ENCODE data around the gene ARHGAP24.
"Not testable (repeated sequence)": the region's sequence is repeated elsewhere in the genome, so short reads cannot be mapped to it uniquely, and the experiment has no call there.

ARHGAP24 gene

GRCh38 chr4:85821688-85822455 lies 346.9 kb downstream of the ARHGAP24 start:
- DNase-seq (ENCODE audit: low read depth): no peak
- no peak overlapping the region for H3K4me3 ChIP-seq (ENCODE audit: low read depth, low read length)

DNA sequence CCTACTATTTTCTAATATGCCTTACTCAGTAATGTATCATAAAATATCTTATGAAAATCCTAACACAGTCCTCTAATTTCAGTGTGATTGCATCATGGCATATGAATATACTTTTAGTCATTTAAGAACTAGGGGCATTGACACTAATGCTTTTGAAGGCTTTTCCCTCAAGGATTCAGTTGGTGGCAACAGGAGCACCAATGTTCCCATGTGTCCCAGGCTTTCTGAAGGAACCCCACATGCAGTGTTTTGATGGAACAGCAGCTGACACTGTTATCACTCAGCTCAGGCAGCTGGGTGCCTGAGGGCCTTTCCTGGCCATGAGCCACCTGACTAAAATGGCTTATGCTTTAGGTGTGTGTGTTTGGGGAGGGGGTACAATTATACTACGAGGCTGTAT lies 348.3 kb downstream of the ARHGAP24 start:
- H3K4me3 ChIP-seq (ENCODE audit: low read depth, low read length): no peak overlapping the region
- no peak for DNase-seq (ENCODE audit: low read depth)

GRCh38 chr4:85824166-85824945 lies 349.4 kb downstream of the ARHGAP24 start:
- DNase-seq (ENCODE audit: low read depth): no peak
- no peak overlapping the region for H3K4me3 ChIP-seq (ENCODE audit: low read depth, low read length)

DNA sequence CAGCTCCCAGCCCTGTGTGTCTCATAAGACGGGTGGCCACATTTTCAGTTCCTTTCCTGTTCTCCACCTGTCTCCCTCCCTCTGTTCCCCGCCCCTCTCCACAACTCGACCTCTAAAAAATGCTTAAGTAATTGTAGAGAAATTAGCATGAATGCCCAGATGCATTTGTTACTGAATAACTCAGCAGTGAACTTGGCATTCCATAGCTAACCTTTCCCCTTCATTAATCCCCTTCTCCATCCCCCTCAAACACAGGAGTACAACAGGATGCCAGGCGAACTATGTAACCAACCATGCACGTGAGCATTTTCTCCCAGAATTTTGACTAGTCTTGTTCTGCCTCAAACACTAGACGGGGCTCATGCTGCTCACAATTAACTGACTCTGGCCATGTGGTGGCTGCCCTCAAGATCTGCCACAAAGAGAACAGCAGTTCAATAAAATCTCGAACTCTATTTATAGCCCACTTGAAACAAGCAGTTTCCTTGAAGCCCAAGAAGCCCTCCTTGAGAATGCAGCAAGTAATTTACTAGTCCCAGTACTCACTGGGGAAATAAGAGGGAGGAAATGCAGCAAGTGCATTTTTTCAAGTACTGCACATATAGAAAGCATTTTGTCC lies 351.2 kb downstream of the ARHGAP24 start:
- no peak for DNase-seq (ENCODE audit: low read depth)
- no peak overlapping the region for H3K4me3 ChIP-seq (ENCODE audit: low read depth, low read length)

DNA sequence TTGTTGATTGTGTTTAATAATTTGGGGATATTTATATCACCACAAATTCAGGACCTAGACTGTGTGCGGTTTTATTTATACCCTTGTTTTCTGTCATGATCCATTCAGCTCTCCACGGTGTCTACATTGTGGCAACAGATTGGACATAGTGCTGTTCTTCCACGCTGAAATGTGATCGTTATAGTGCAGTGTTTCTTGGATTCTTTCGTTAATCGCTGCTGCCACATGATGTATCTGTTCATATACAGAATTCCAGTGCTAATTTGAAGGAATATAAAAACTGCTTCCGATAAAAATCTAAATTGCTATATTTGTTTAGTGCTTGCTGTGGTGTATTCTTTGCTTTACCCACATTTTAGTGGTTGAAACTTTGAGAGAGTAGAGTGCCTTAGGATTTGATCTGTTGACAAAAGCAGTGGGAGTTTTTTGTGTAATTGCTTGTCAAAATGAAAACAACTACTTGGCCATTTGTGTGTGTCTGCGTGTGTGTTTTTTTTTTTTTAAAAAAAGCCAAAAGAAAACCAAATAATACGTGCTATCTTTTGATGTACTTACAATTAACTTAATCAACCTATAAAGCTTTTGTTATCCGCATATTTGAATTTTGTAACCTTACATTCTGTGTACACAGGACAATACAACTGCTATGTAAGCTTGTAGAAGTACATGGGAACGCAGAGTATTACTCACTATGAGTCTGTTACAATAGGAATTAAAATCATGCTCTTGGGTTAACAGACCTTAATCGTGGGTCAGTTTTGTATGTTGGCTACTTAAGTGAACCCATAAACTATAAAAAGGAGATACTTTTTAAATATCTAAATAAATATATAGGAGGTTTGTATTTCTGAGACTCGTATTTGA lies 353.3 kb downstream of the ARHGAP24 start:
- H3K4me3 ChIP-seq (ENCODE audit: low read depth, low read length): peak overlapping the region; percentile 36
- no peak for DNase-seq (ENCODE audit: low read depth)

- no peak overlapping the region for H3K4me3 ChIP-seq (ENCODE audit: low read depth, low read length)
- DNase-seq (ENCODE audit: low read depth): no peak
Observed at GRCh38 chr4:85829276-85830051, 354.5 kb downstream of the ARHGAP24 start.

DNA sequence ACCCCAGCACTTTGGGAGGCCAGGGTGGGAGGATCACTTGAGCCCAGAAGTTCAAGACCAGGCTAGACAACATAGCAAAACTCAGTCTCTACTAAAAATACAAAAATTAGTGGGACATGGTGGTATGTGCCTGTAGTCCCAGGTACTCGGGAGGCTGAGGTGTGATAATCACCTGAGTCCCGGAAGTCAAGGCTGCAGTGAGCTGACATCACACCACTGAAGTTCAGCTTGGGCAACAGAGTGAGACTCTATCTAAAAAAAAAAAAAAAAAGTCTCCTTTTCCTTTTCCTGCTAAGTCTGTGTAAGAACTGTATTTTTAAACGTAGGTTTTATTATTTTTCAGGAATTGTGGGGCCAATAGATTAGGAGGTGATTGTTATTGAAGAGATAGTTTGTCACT lies 356.7 kb downstream of the ARHGAP24 start:
- no peak for DNase-seq (ENCODE audit: low read depth)
- no peak overlapping the region for H3K4me3 ChIP-seq (ENCODE audit: low read depth, low read length)

DNA sequence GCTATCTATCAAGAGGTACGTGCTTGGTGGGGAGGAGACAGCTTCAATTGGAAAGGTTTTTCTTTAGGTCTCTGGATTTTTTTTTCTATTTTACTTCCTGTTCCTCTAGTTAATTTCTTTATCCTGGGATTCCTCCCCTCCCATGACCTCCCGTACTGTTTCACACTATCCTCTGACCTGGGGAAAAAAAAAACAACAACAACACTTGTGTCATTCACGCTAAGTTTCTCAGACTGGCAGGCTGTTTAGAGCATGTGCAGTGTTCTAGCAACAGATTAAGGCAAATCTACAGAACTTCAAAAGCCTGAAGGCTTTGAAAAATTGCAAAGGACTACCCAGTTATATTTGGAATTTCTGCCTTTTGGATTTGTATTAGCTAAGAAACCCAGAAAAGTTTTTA lies 358.4 kb downstream of the ARHGAP24 start:
- H3K4me3 ChIP-seq (ENCODE audit: low read depth, low read length): no peak overlapping the region
- no peak for DNase-seq (ENCODE audit: low read depth)

GRCh38 chr4:85834934-85835333 lies 360.0 kb downstream of the ARHGAP24 start:
- DNase-seq (ENCODE audit: low read depth): no peak
- no peak overlapping the region for H3K4me3 ChIP-seq (ENCODE audit: low read depth, low read length)

- DNase-seq (ENCODE audit: low read depth): no peak
- H3K4me3 ChIP-seq (ENCODE audit: low read depth, low read length): no peak overlapping the region
Observed at GRCh38 chr4:85836588-85837438, 361.9 kb downstream of the ARHGAP24 start.

GRCh38 chr4:85837439-85837733 lies 362.4 kb downstream of the ARHGAP24 start:
- no peak overlapping the region for H3K4me3 ChIP-seq (ENCODE audit: low read depth, low read length)
- no peak for DNase-seq (ENCODE audit: low read depth)

DNA sequence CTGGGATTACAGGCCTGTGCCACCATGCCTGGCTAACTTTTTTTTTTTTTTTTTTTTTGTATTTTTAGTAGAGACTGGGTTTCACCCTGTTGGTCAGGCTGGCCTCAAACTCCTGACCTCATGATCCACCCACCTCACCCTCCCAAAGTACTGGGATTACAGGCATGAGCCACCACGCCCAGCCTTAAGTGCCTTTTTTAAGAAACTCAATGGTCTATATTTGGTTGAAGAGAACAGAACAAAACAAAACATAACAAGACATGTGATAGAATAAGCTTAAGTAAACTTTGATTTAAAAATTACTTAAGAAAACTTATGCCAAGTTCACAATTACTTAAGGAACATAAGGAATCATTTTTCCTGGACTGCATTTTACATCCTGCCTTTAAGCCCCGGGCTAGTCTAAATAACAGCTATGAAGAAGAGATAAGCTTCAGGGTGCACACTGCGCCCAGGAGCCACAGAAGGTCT lies 365.1 kb downstream of the ARHGAP24 start:
- H3K4me3 ChIP-seq (ENCODE audit: low read depth, low read length); DNase-seq (ENCODE audit: low read depth): not testable (repeated sequence)

GRCh38 chr4:85842540-85842939 lies 367.6 kb downstream of the ARHGAP24 start:
- H3K4me3 ChIP-seq (ENCODE audit: low read depth, low read length): no peak overlapping the region
- no peak for DNase-seq (ENCODE audit: low read depth)

GRCh38 chr4:85853740-85854139 lies 378.8 kb downstream of the ARHGAP24 start:
- H3K4me3 ChIP-seq (ENCODE audit: low read depth, low read length); DNase-seq (ENCODE audit: low read depth): not testable (repeated sequence)

DNA sequence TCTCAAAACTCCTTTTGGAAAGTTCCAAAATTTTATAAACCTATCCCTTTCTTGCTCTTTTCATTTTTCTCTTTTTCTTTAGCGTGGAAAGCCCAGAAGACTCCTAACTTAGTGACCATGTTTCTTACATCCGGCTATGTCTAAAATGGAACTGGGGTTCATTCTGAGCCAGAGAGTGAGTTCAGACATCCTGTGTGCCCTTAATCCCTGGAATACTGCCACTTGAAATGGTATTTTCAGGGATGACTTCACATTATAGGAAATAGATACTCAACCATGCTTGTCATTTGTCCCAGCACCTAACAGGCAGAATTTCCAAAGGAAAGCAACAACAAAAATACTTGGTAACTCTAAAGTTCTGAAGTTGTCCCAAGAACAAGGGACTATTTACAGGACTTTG lies 379.6 kb downstream of the ARHGAP24 start:
- no peak for DNase-seq (ENCODE audit: low read depth)
- no peak overlapping the region for H3K4me3 ChIP-seq (ENCODE audit: low read depth, low read length)

DNA sequence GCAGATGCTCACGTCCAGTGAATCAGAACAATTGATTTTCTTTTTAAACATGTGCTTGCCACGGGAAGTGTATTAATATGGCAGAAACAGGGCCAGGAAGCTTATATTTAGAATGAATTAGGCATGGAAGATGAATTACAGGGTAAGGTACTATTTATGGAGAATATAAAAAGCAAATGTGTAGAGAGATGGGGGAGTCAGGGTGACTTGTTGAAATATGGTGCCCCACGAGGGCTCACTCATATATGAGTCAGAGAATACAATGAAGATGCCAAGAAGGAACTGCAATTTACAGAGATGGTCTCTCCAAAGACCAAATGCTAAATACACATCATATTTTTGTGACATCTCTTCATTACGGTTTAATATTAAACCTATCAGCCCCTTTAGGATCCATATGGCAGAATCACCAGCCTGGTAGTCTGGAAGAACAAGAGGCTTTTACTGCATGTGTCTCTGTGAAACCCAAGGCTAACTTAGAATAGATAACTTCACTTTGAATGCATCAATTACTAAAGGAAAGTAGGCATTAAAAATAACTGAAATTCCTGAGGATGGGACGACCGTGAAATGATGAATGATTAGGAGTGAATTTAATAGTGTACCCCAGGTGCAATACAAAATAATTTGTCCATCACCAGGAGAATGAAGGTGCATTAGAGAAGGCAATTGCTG lies 385.3 kb downstream of the ARHGAP24 start:
- no peak overlapping the region for H3K4me3 ChIP-seq (ENCODE audit: low read depth, low read length)
- DNase-seq (ENCODE audit: low read depth): peak; percentile 43

DNA sequence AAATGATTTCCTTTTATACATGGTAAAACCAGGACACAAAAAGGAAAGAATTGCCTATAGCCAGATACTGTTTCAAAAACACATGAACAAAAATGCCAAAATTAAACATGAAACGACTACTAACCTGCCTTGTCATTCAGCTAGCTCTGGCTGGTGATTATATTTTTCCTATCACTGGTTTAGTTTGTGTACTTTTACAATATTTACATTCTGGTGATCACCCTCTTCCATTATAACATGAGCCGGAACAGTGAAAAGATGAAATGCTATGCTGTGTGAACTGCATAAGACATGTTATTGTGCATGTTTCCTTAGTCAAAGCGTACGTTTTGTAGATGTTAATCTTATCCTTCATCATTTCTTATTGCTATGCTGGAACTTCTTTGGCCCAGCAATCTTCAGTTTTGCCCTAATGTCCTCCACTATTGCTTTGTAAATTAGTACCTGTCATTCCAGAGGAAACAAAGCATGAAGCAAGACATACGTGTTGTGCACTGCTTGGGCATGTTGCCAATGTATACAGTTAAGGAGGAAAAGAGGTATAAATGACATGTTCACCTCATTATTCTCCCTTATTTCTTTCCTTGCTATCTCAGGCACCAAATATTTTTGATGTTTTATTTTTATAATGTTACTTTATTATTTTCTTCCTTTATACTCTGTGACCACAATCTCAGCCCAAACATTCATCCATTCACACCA lies 386.3 kb downstream of the ARHGAP24 start:
- no peak overlapping the region for H3K4me3 ChIP-seq (ENCODE audit: low read depth, low read length)
- DNase-seq (ENCODE audit: low read depth): no peak

Data from skeletal muscle cell (primary cell).